GM19324 (cell line): ENCODE measurements around the gene CHIC1.
"Not testable (repeated sequence)": the region's sequence is repeated elsewhere in the genome, so short reads cannot be mapped to it uniquely, and the experiment has no call there.

Source experiments
- ATAC-seq: cut with Tn5 transposase; IDR thresholded peaks from one replicate; pipeline ENCODE4 v1.9.1; 2021; ENCODE audit warnings: mild to moderate bottlenecking, moderate library complexity; ENCODE audit not compliant: unreplicated experiment, low FRiP score

Gene CHIC1

GRCh38 chrX:73707014-73707413, 144.0 kb downstream of the CHIC1 start:
- not testable (repeated sequence) for ATAC-seq

- no peak for ATAC-seq
Measured at GRCh38 chrX:73728602-73729001, 165.6 kb downstream of the CHIC1 start.
